GM19099 (cell line): ENCODE measurements around the gene TRIM3.

Experiments used
- POLR2A ChIP-seq: IDR thresholded peaks from 3 replicates; pipeline ENCODE4 v1.6.1; 2011; ENCODE audit warnings: low read depth; ENCODE audit not compliant: insufficient read length; ENCODE audit errors: extremely low read depth

Gene TRIM3

DNA sequence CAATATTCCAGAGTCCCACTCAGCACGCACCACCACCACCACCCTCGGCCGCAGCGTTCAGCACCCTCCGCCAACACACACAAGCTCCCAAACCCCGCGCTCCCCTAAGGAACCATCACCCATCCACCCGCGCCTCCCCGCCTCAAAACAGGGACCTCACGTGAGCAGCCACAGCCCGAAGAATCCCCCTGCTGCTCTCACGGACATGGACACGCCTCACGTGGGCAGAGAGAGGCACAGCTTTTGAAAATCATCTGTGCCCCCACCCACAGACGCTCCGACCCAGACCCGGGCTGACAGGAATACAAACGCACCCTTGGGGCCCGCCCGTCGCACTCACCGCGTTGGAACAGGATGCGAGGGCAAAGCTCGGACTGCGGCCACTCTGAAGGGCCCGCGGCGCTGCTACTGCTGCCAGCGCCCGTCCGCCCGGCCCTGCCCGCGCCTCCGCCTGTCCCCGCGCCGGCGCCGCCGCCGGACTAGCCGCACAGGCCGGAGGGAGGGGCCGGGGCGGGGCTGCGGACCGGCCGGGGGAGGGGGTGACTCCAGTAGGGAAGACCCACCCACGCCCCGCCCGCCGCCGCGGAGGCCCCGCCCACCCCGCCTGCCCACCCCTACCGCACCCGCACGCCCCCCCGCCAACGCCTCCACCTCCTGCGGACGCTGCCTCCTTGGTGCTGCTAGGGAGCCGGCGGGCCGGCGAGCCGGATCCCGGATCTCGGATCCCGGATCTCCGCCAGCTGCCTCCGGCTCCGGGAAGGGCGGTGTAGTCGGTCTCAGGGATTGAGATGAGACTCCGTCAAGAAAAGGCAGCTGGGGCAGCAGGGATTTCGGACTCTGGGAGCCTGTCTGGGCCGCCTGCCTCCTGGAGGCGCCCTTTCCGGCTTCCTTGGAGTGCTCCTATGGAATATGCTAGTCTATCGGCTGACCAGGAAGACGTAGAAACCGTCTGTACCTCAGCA lies at the start of gene TRIM3:
Gene TRIM3 (minus strand): TSS at position 491 of the 962 bp plus-strand sequence. CDS start 8,246 bp downstream, outside the sequence.
- TF ChIP-seq POLR2A: peak; percentile 51

DNA sequence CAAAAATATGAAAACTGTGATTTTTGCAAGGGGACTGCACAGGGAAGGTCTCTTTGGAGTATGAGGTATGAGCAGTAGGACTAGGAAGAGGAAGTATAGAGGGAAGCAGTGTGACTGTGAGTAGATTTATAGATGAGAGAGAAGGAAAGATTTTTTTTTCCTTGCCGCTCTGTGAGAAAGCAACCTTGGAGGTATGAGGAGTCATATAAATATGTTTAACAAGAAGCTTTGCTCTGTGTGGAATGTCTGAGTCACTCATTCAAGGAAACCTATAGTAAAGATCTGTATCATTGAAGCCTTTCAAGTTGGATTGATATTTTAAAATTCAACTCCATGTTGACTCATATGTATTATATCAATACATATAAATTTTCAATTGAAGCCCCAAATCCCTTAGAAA lies 49.5 kb upstream of the TRIM3 start:
- TF ChIP-seq POLR2A: no peak

DNA sequence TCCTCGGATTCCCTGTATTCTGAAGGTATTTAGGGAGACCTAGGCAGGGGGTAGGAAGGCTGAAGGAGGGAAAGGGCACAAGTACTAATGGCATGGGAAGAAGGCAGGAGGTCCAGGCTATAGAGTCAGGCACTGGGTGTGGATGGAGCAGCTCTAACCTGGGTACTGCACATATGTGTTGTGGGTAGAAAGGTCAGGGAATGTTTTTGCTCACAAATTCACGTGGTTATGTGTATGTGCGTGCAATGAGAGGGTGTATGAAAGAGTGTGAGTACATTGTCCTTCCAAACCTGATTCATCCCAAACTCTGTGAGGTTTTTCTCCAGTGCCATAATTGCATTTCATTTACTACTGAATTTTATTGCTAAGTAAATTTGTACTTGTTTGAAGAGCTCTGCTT lies 46.5 kb upstream of the TRIM3 start:
- no peak for TF ChIP-seq POLR2A

DNA sequence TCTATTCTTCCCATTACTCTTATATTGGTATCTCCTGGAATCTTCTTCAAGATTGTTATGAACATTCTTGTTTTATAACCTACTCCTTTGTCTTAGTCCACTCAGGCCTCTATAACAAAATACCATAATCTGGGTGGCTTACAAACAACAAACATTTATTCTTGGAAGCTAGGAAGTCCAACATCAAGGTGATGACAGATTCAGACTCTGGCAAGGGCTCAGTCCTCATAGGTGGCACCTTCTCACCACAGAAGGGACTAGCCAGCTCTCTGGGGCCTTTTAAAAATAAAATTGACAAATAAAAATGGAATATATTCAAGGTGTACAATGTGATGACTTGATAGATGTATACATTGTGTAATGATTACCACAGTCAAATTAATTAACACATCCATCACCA lies 43.1 kb upstream of the TRIM3 start:
- TF ChIP-seq POLR2A: no peak

GRCh38 chr11:6505577-6506240 lies 32.0 kb upstream of the TRIM3 start:
- no peak for TF ChIP-seq POLR2A

- no peak for TF ChIP-seq POLR2A
Measured at GRCh38 chr11:6504166-6504565, 30.4 kb upstream of the TRIM3 start.

- TF ChIP-seq POLR2A: no peak
Measured at GRCh38 chr11:6502382-6502781, 28.6 kb upstream of the TRIM3 start.

- no peak for TF ChIP-seq POLR2A
Measured at GRCh38 chr11:6498544-6498943, 24.8 kb upstream of the TRIM3 start.

GRCh38 chr11:6498121-6498520 lies 24.4 kb upstream of the TRIM3 start:
- no peak for TF ChIP-seq POLR2A

DNA sequence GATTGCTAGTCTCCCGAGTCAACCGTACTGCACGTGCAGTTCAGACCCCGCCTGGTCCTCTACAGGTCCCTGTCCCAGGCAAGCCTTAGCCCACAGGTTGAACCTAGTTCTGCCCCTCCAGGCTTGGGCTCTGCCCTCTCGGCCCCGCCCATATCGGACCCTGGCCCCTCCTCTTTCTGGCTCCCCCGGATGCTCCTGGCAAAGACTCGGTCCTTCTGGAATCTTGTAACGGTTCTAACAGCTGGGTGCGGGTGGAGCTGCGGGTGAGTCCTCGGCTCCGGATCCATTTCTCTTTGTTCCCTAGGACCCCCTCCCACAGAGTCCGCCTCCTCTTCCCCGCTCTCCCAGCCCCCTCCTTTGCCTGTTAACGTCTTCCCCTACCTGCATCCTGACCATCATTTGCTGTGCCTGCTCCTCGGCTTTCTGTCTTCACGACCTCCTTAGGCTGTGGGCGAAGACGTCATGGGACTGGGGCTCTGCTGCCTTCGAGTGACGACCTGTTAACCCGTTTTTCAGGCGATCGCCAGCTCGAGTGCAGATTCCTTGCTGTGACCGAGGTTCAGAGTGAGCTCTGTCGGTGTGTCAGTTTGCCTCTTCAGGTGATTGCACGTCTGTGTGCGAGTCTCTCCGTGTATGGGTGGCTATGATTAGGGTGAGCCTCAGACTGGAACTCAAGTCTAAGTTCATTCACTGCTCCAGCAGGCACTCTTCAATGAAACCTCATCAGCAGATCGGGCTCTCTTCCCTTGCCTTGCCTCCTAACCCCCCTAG lies 23.5 kb upstream of the TRIM3 start, which contains the start of gene DNHD1:
Gene DNHD1 (plus strand): TSS at position 212 of the 771 bp plus-strand sequence. CDS start 936 bp downstream, outside the sequence.
- no peak for TF ChIP-seq POLR2A

DNA sequence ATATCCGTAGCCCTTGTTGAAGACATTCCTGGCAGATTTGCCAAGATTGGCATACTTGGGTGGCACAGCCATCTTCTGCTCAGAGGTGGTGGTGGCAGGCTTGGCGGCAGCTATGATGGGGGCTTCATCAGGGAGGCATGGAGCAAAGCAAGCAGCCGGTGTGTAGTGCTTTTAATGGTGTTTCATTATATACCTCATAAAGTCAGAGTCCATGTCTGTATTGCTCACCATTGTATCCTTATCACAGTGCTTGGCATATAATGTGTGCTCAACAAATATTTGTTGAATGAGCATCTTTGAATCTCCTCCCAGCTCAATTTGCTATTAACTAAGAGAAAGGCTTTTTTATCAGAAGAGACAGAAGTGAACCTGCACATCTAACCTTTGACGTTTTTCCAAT lies 15.6 kb upstream of the TRIM3 start:
- no peak for TF ChIP-seq POLR2A

GRCh38 chr11:6488821-6489220 lies 15.1 kb upstream of the TRIM3 start:
- no peak for TF ChIP-seq POLR2A

DNA sequence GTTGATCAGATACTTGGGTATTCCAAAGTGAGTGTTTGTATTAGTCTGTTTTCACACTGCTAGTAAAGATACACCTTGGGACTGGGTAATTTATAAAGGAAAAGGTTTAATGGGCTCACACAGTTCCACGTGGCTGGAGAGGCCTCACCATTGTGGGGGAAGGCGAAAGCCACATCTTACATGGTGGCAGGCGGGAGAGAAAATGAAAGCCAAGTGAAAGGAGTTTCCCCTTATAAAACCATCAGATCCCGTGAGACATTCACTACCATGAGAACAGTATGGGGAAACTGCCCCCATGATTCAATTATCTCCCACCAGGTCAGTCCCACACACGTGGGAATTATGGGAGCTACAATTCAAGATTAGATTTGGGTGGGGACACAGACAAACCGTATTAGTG lies 14.6 kb upstream of the TRIM3 start:
- TF ChIP-seq POLR2A: no peak

GRCh38 chr11:6486938-6487337 lies 13.2 kb upstream of the TRIM3 start:
- TF ChIP-seq POLR2A: no peak

GRCh38 chr11:6486256-6486655 lies 12.5 kb upstream of the TRIM3 start:
- TF ChIP-seq POLR2A: no peak
